HG02981 (cell line): ENCODE data around the gene PLTP.
"Not testable (repeated sequence)": the region's sequence is repeated elsewhere in the genome, so short reads cannot be mapped to it uniquely, and the experiment has no call there.

Experiments
- ATAC-seq: cut with Tn5 transposase; IDR thresholded peaks from one replicate; pipeline ENCODE4 v1.9.1; 2021; ENCODE audit warnings: mild to moderate bottlenecking, moderate library complexity; ENCODE audit not compliant: unreplicated experiment

PLTP gene

GRCh38 chr20:45880988-45881788 lies 30.8 kb downstream of the PLTP start, which contains the start of gene ZSWIM1:
Gene ZSWIM1 (plus strand): TSS chr20:45881227. CDS start chr20:45882593, 1,366 bp downstream.
- ATAC-seq: peak; percentile 99

DNA sequence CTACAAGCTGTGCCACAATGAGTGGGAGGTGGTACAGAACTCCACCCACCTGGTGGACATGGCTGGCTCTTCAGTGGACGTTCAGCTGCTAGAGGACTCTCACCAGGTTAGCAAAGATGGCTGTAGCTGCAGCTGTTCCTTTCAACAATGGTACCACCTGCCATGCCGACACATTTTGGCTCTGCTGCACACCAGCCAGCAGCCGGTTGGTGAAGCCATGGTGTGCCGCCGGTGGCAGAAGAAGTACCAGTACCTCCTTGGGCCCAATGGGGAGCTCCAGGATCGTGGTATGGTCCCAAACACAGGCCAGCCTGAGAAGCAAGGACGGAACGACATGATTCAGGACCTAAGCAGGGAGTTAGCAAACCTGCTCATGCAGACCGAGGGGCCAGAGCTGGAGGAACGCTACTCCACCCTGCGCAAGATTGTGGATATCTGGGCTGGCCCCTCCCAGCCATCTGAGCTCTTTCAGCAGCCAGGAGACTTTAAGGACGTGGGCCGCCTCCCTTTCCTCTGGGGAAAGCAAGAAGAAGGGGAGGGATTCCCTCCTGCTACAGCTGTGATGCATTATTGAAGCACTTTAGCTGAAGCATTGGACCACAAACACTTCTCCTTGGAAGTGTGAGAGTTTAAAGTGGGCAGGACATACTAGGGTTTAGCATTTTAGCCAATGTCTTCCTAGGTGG lies 33.7 kb downstream of the PLTP start:
- no peak for ATAC-seq

DNA sequence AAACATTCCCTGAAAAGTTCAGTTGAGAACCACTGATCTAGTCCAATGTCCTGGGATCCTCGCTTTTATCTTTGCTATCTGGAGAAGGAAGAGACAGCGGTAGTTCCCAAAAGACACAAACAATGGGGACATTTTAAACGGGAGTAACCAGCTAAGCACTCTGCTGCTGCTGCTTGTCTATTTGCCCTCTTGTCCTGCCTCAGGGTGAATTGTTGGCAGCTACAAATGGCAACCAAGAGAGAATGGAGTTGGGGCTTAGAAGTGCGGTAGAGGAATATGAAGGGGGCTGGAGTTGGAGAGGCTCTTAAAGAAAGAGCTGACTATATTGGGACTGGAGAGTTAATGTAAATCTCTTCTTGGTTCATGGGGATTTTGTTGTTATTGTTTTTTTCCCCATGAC lies 37.4 kb downstream of the PLTP start:
- no peak for ATAC-seq

DNA sequence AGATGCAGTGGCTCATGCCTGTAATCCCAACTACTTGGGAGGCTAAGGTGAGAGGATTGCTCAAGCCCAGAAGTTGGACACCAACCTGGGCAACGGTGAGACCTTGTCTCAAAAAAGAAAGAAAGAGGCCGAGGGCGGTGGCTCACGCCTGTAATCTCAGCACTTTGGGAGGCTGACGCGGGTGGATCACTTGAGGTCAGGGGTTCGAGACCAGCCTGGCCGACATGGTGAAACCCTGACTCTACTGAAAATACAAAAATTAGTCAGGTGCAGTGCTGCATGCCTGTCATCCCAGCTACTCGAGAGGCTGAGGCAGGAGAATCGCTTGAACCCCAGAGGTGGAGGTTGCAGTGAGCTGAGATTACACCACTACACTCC lies 37.9 kb downstream of the PLTP start:
- not testable (repeated sequence) for ATAC-seq

DNA sequence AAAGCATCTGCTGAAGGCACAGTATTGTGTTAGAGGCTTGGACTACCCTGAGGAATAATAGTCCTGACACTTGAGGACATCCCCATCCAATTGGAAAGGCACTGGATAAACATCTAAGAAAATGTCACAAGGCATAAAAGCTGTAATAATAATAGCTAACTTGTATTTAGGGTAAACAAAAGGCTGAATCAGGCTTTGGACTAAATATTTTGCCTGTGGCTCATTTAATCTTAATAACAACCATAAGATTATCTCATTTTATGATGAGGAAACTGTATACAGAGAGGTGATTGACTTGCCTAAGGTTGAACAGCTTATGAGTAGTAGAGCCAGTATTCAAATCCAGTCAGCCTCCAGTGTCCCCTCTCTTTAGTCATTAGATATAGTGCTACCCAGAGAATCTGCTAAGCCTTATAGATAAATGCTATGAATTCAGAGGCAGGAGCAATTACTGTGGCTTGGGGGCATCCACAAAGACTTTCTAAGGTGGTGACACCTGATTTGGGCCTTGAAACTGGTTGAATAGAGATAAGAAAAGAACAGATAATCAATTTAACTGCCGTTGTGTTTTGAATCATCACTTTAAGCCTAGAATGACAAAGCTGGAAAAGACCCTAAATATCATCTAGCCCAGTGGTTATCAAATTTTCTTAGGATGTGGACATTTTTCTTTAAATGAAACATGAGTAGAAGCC lies 38.4 kb downstream of the PLTP start:
- no peak for ATAC-seq

DNA sequence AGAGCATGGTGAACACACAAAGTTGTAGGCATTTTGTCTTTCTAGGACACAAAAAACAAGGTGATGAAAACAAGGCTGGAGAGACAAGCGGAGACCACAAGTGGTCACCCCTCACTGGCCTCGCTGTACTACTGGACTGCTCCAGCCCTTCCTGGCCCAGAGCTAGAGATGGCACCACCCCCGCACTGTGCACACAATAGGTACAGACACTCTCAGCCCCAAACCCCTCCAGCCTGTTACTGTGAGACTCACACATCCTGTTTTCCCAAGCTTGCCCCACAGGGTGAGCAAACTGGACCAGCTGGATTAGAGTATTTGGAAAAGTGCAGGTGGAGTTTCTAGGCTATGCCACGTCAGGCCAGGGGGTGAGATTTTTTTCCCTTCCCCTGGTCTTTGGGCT lies 39.3 kb downstream of the PLTP start:
- ATAC-seq: no peak

GRCh38 chr20:45867819-45868176 lies 44.2 kb downstream of the PLTP start:
- no peak for ATAC-seq

GRCh38 chr20:45867136-45867818 lies 44.7 kb downstream of the PLTP start:
- no peak for ATAC-seq

DNA sequence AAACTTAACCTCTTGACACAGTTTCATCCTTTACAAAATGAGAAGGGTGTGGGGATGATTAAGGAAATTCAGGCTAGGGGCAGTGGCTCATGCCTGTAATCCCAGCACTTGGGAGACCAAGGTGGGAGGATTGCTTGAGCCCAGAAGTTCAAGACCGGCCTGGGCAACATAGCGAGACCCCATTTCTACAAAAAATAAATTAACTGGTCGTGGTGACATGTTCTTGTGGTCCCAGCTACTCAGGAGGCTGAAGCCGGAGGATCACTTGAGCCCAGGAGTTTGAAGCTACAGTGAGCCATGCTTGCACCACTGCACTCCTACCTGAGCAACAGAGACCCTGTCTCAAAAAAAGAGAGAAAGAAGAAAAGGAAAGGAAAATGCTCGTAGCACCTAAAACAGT lies 45.5 kb downstream of the PLTP start:
- ATAC-seq: no peak

DNA sequence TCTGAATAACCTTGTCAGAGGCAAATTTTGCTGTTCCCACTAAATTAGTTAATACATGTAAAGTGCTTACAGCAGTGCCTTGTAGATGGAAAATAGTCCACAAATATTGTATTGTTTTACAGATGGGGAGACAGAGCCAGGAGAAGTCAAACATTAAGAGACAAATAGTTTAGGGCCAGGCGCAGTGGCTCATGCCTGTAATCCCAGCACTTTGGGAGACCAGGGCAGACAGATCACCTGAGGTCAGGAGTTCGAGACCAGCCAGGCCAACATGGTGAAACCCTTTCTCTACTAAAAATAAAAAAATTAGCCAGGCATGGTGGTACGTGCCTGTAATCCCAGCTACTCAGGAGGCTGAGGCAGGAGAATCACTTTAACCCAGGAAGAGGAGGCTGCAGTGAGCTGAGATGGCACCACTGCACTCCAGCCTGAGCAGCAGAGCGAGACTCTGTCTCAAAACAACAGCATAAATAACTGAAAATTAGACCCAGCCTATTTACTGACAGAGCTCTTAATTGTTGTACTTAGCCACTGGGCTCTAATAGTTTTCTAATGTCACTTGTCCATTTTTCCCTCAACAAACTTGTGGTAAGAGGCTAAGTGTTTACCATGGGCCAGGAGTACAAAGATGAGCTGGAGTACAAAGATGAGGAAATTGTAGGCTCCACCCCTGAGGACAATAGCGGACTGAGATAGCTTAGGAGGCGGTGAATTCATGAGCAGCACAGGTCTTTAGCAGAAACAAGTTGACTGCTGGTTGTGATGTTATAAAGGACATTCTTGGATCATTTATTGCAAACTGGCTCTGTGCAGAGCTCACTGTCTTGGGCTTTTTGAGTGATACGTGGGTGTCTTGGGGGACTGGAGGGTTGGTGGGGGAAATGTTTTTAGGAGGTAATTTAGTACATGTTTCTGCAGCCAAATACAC lies 48.1 kb downstream of the PLTP start:
- no peak for ATAC-seq

DNA sequence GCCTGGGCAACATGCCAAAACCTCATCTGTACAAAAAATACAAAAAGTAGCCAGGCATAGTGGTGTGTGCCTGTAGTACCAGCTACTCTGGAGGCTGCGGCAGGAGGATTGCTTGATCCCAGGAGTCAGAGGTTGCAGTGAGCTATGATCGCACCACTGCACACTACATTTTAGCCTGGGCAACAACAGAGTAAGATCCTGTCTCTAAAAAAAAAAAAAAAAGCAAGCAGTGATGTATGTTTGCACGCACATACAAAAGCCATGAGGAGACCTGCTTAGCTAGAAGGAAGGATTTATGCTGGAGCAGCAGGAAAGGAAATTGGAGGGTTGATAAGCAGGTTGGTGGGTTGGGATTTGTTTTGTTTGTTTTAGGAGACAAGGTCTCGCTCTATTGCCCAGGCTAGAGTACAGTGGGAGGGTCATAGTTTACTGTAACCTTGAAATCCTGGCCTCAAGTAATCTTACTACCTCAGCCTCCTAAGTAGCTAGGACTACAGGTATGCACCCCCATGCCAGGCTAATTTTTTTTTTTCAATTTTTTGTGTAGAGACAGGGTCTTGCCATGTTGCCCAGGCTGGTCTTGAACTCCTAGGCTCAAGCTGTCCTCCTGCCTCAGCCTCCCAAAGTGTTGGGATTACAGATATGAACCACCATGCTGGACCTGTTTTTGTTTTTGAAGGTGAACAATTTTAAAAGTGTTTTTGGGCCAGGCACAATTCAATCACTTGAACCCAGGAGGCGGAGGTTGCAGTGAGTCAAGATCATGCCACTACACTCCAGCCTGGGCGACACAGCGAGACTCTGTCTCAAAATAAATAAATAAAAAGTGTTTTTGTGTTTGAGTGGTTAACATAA lies 50.5 kb downstream of the PLTP start:
- no peak for ATAC-seq

DNA sequence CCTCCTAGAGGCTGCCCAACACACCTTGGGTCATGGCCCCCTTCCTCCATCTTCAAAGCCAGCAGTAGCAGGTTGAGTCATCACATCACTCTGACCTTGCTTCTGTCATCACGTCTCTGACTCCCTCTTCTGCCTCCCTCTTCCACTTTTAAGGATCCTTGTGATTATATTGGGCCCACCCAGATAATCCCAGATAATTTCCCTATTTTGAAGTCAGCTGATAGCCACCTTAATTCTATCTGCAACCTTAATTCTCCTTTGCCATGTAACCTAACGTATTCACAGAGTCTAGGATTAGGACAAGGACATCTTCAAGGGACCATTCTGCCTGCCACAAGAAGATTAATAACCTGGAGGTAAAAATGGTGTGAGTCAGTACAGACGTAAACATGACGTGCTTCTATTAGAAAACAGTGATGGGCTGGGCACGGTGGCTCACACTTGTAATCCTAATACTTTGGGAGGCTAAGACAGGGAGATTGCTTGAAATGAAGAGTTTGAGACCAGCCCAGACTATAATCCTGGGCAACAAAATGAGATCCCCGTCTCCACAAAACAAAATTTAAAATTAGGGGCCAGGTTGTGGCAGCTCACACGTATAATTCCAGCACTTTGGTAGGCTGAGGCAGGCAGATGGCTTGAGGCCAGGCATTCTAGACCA lies 51.3 kb downstream of the PLTP start:
- no peak for ATAC-seq

GRCh38 chr20:45859916-45860315 lies 52.0 kb downstream of the PLTP start:
- no peak for ATAC-seq

DNA sequence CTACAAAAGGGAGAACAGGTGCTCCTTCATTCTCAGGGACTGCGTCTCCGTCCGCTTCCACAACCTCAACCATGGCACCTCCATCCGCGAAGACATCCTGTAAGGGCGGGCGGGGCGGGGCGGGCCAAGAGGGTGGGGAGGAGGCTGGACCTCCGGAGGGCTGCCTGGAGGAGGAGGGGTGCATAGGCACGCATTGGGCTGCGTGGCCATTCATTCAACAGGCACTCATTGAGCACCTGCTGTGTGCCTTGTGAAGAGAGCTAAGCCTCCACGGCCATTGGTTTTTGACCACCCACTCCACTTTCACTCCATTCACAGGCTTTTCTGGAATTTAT lies 54.1 kb downstream of the PLTP start:
- ATAC-seq: peak; percentile 15

DNA sequence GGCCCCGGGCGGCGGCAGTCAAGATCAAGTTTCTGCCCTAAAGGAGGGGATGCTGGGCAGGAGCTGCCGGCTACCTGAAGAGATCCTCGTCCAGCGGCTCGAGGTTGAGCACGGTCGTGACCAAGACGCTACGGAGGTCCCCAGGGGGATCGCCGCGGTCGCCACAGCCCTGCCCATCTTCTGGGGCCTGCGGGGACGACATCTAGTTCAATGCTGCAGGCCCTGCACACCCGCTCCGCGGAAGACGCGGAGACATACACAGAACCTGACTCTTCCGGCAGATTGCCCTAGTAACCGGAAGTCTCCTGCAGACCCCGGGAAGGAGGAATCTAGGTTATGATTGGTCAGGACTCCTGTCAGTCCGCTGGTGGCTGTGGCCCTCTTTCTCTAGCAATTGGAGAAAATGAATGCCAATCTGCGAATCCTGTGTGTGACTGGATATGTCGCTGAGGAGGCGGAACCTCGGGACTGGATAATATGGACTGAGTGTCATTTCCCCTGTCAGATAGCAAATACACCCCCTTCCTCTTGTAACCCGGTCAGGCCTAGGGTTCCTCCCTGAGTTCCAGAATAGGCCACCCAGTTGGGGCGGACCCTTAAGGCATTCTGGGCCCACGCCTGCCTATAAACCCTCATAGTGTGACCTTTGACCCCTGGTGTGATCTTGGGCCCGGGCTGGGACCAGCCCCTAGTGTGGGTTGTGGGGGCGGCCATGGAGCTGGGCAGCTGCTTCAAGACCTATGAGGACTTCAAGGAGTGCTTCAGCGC lies 54.7 kb downstream of the PLTP start, which contains the start of the genes ACOT8 and ZSWIM3:
ACOT8 (minus strand) TSS at position 279 of the 768 bp plus-strand sequence; CDS start at position 202, 77 bp downstream.
ZSWIM3 (plus strand) TSS at position 501 of the 768 bp plus-strand sequence; CDS start at position 713, 212 bp downstream.
- ATAC-seq: peak; percentile 98

- no peak for ATAC-seq
Measured at GRCh38 chr20:45853484-45853883, 58.5 kb downstream of the PLTP start.

- no peak for ATAC-seq
Measured at GRCh38 chr20:45852326-45852725, 59.6 kb downstream of the PLTP start.

DNA sequence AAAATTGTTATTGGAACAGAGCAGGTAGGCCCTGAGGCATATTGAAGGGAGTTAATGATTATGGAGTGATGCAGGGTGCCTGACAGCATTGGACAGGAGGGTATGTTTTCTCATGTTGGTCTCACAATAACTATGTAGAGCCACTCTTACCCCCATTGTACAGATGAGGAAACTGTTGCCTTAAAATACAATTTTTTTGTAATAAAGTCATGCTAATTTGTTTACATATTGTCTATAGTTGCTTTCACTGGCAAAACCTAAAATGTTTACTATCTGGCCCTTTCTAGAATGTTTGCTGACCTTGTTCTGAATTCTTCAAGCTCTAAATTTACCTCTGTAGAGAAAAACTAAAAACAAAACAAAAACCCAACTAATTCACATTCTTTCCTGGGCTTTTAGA lies 60.5 kb downstream of the PLTP start:
- no peak for ATAC-seq
